Tibial nerve (tissue), 4 donors: ENCODE data around the gene S1PR2. TPM values are rescaled to one million over a fixed set of nuclear protein-coding genes. Genes with fewer than 3 reads are reported as not detected.

Source experiments
- DNase-seq, 2 donors: peaks; one replicate each; pipeline ENCODE4 v3.0.0-alpha.2; 2019; ENCODE audit warnings: low spot score in 2 of 2
- H3K27ac ChIP-seq, 4 donors: fragments of 200-600 bp; sonication (generic) in 3 of 4; one replicate each; pipeline ENCODE4 v1.5.1; 2017 to 2019; ENCODE audit warnings: mild to moderate bottlenecking in 1 of 4
- H3K27me3 ChIP-seq, 2 donors: fragments of 200-600 bp; sonication (generic) in 1 of 2; one replicate each; pipeline versions ENCODE4 v1.5.1 to v1.6.0; 2017 to 2019
- H3K36me3 ChIP-seq, 3 donors: fragments of 200-600 bp; sonication (generic); one replicate each; pipeline ENCODE4 v1.5.1; 2018 to 2019
- H3K4me1 ChIP-seq, 4 donors: fragments of 200-600 bp; sonication (generic) in 3 of 4; one replicate each; pipeline ENCODE4 v1.5.1; 2017 to 2019
- H3K4me3 ChIP-seq, 4 donors: fragments of 200-600 bp; sonication (generic) in 3 of 4; one replicate each; pipeline ENCODE4 v1.5.1; 2017 to 2019; ENCODE audit warnings: mild to moderate bottlenecking in 1 of 4, moderate library complexity in 1 of 4
- H3K9me3 ChIP-seq, 4 donors: fragments of 200-600 bp; sonication (generic) in 3 of 4; one replicate each; pipeline ENCODE4 v1.5.1; 2017 to 2019
- CTCF ChIP-seq, 5 experiments: fragments of 200-600 bp in 3 of 5; fragments of 450-650 bp in 2 of 5; sonication (generic) in 3 of 5; IDR thresholded peaks; one replicate each; pipeline ENCODE4 v1.5.1; 2016 to 2019; ENCODE audit warnings: antibody characterized with exemption in 5 of 5, mild to moderate bottlenecking in 3 of 5, moderate library complexity in 2 of 5
- EP300 ChIP-seq, 2 donors: sonication (generic); formaldehyde crosslinking; IDR thresholded peaks; one replicate each; pipeline ENCODE4 v1.6.1; 2017; ENCODE audit warnings: antibody characterized with exemption in 2 of 2, mild to moderate bottlenecking in 1 of 2
- POLR2A ChIP-seq, 2 donors: fragments of 450-650 bp; IDR thresholded peaks; one replicate each; pipeline ENCODE4 v1.6.1; 2017; ENCODE audit warnings: antibody characterized with exemption in 2 of 2, mild to moderate bottlenecking in 2 of 2, moderate library complexity in 2 of 2
- WGBS, 2 donors: methylation state at CpG; one replicate each; pipeline ENCODE4 v1.1.5; 2018; 5-methylcytosine and 5-hydroxymethylcytosine counted together
- total RNA-seq, 4 donors: library from RNA; depleted of rRNA; stranded (reverse); fragments of >200 nt; gene quantifications; one replicate each; pipeline ENCODE4 v1.1.0, GENCODE V29; 2016

The S1PR2 gene
- total RNA-seq, 4 donors from 2014 or later: 11.6 to 13.3 (median 12.2) TPM

GRCh38 chr19:10224337-10224736, 6.8 kb downstream of the S1PR2 start:
- no peaks in the 10 kb centered on the region for H3K27me3 ChIP-seq
- 93 to 98% methylated on average over 21 to 23 of the region's 23 CpGs for WGBS, 2 donors
- no peak for DNase-seq
- H3K4me3 ChIP-seq: no peak overlapping the region
- no peaks in the 10 kb centered on the region for H3K9me3 ChIP-seq
- TF ChIP-seq CTCF (IDR thresholded peaks at IDR 0.05) (no peak), POLR2A (IDR thresholded peaks at IDR 0.05) (no peak), EP300 (IDR thresholded peaks at IDR 0.05) (no peak)
- H3K4me1 ChIP-seq: peaks cover 0 to 59% (median 20%) of the 10 kb centered on the region in 4 donors
- H3K27ac ChIP-seq: peak overlapping the region in 2 of 4 donors; percentile 3 to 95
- H3K36me3 ChIP-seq: peaks cover 0 to 33% (median 0%) of the 10 kb centered on the region in 3 donors

- no peak for TF ChIP-seq POLR2A (IDR thresholded peaks at IDR 0.05)
- no peak for TF ChIP-seq EP300 (IDR thresholded peaks at IDR 0.05)
- no peak for TF ChIP-seq CTCF (IDR thresholded peaks at IDR 0.05)
- Histone ChIP-seq H3K27me3 (no peaks in the 10 kb centered on the region), H3K27ac (peak overlapping the region in 1 of 4 donors; percentile 95), H3K4me1 (peaks cover 0 to 52% (median 18%) of the 10 kb centered on the region in 4 donors), H3K9me3 (no peaks in the 10 kb centered on the region), H3K36me3 (peaks cover 0 to 33% (median 0%) of the 10 kb centered on the region in 3 donors), H3K4me3 (no peak overlapping the region)
- 90 to 93% methylated on average over 28 of the region's 28 CpGs for WGBS, 2 donors
- DNase-seq: no peak
Observed at GRCh38 chr19:10223488-10224213, 7.5 kb downstream of the S1PR2 start.

GRCh38 chr19:10222201-10222890, 8.8 kb downstream of the S1PR2 start:
- DNase-seq: no peak
- TF ChIP-seq POLR2A (IDR thresholded peaks at IDR 0.05) (no peak), CTCF (IDR thresholded peaks at IDR 0.05) (no peak), EP300 (IDR thresholded peaks at IDR 0.05) (no peak)
- H3K9me3 ChIP-seq: no peaks in the 10 kb centered on the region
- peaks cover 0 to 45% (median 0%) of the 10 kb centered on the region in 3 donors for H3K36me3 ChIP-seq
- peak overlapping the region in 1 of 4 donors; percentile 17 for H3K27ac ChIP-seq
- no peaks in the 10 kb centered on the region for H3K27me3 ChIP-seq
- WGBS, 2 donors: 81% methylated on average over 14 of the region's 14 CpGs
- peaks cover 0 to 40% (median 10%) of the 10 kb centered on the region in 4 donors for H3K4me1 ChIP-seq
- no peak overlapping the region for H3K4me3 ChIP-seq

GRCh38 chr19:10220695-10221094, 10.4 kb downstream of the S1PR2 start:
- DNase-seq: no peak
- TF ChIP-seq EP300 (IDR thresholded peaks at IDR 0.05) (no peak), CTCF (IDR thresholded peaks at IDR 0.05) (no peak), POLR2A (IDR thresholded peaks at IDR 0.05) (no peak)
- Histone ChIP-seq H3K4me3 (no peak overlapping the region), H3K9me3 (no peaks in the 10 kb centered on the region), H3K36me3 (peaks cover 0 to 55% (median 0%) of the 10 kb centered on the region in 3 donors), H3K4me1 (peaks cover 0 to 24% (median 2%) of the 10 kb centered on the region in 4 donors), H3K27me3 (no peaks in the 10 kb centered on the region), H3K27ac (peak overlapping the region in 3 of 4 donors; percentile 9 to 60 (median 22))
- 88 to 91% methylated on average over 7 of the region's 7 CpGs for WGBS, 2 donors

- peaks cover 0 to 59% (median 0%) of the 10 kb centered on the region in 3 donors for H3K36me3 ChIP-seq
- no peaks in the 10 kb centered on the region for H3K9me3 ChIP-seq
- H3K27me3 ChIP-seq: no peaks in the 10 kb centered on the region
- H3K4me3 ChIP-seq: no peak overlapping the region
- TF ChIP-seq EP300 (IDR thresholded peaks at IDR 0.05): no peak
- peak in 1 of 5 experiments; percentile 19 for TF ChIP-seq CTCF (IDR thresholded peaks at IDR 0.05)
- 19 to 39% methylated on average over 3 of the region's 3 CpGs for WGBS, 2 donors
- peak overlapping the region in 1 of 4 donors; percentile 60 for H3K27ac ChIP-seq
- DNase-seq: no peak
- peaks cover 0 to 16% (median 0%) of the 10 kb centered on the region in 4 donors for H3K4me1 ChIP-seq
Observed at GRCh38 chr19:10219678-10220077, 11.5 kb downstream of the S1PR2 start.
